Hypothalamus (tissue), 51 donors: ENCODE measurements around the gene ANKRD13B.
"Not testable (repeated sequence)": the region's sequence is repeated elsewhere in the genome, so short reads cannot be mapped to it uniquely, and the experiment has no call there.

Experiments
- DNase-seq, 51 donors: peaks; one replicate each; lab custom pipeline; 2025; lab: John Stamatoyannopoulos, UW

Gene ANKRD13B

DNA sequence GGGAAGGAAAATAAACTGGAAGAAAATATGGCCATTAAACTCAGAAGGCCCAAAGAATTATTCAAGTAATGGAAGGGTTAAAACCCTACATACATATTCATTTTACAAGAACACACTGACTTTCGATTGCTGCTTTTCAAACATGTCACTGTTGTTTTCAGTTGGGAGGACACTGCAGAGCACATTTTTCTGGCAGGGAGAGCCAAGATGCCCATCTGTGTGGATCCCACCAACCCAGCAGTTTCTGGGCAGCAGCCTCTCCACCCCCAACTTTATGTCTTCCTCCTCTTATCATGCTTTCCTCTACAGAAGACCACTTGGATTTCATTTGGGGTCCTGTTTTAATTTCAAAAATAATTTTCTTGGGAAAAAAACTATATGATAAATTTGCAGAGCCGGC lies 36.9 kb downstream of the ANKRD13B start:
- no peak for DNase-seq

DNA sequence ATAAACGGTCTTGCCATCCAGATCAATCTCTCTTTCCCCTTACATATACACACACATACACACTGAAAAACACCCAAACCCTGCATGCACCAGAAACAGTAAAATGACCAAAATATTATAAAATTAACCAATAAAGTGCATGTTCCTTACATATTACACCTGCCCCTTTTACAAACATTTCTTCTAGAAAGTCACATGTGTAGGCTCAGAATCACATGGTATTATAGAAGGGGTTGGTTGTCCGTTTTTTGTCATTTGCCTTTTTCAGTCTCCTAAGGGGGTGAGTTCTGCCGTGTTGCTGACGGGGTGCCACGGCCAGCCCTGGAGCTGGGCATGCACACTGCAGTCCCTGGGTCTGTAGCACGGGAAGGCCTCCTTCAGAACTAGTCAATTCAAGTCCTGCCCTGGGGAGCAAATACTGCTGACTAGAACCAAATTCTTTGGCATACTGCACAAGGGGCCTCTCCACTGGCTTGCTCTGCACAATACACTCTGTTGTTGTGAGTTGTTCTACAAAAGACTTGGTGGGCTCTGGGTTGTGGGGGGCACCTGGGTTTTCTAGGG lies 37.8 kb downstream of the ANKRD13B start:
- no peak for DNase-seq

GRCh38 chr17:29633886-29634285 lies 41.0 kb downstream of the ANKRD13B start:
- DNase-seq, result peak in 1 of 51 donors; percentile 8

GRCh38 chr17:29640413-29640812 lies 47.5 kb downstream of the ANKRD13B start:
- no peak for DNase-seq

- DNase-seq, result no peak
Measured at GRCh38 chr17:29640981-29641642, 48.2 kb downstream of the ANKRD13B start.

DNA sequence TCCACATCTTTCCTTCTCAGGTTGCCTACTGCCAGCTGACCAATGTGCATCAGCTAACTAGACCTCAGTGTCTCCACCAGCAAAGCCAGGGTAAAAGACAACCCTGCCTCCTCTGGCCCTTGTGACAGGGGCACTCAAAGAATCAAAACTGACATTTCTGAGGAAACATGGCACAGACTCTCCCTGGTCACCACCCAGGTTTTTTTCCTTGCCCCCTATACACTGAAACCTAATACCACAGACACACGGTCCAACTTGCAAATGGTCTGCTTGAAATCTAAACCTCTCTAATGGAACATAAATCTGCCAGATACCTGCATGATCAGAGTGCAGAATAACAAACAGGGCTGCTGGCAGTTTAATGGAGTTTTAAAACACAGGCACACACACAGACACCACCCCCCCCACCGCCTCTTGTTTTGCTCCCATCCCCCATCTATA lies 49.3 kb downstream of the ANKRD13B start:
- no peak for DNase-seq

DNA sequence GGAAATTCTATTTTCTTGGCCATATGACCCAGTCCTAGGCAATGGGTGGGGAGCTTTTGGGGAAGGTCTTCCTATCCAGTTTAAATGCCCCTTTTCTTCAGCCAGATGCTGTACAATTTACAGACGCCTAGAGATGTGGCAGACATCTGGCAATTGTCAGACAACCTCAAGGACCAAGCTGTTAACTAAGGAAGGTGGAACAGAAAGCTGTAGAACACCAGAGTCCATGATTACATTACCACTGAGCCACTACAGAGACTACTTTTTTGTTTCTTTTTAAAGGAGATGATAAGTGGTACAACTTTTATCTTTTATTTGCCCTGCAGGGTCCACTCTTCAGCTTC lies 50.9 kb downstream of the ANKRD13B start:
- no peak for DNase-seq

GRCh38 chr17:29645515-29646051 lies 52.7 kb downstream of the ANKRD13B start:
- DNase-seq, result peak in 1 of 51 donors; percentile 18

- DNase-seq, result no peak
Measured at GRCh38 chr17:29648005-29648404, 55.1 kb downstream of the ANKRD13B start.

- no peak for DNase-seq
Measured at GRCh38 chr17:29649359-29649758, 56.4 kb downstream of the ANKRD13B start.

DNA sequence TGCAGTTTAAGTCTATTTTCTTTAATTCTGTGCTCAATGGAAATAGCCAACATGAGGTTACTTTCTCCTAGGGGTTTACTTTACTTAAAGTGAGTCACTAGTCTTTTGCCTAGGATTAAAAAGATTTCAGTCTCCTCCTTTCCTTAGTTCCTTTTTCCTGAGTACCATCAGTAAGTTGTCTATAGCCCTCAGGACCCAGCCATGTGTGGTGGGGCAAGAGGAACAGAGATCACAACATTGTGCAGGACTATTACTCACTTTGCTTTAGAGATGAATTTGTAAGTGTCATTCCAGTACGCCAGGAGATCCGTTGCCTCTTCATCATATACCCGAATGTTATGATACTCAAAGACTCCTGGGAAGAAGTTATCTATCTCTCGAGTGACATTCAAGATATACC lies 57.5 kb downstream of the ANKRD13B start:
- no peak for DNase-seq

- not testable (repeated sequence) for DNase-seq
Measured at GRCh38 chr17:29651913-29652312, 59.0 kb downstream of the ANKRD13B start.

DNA sequence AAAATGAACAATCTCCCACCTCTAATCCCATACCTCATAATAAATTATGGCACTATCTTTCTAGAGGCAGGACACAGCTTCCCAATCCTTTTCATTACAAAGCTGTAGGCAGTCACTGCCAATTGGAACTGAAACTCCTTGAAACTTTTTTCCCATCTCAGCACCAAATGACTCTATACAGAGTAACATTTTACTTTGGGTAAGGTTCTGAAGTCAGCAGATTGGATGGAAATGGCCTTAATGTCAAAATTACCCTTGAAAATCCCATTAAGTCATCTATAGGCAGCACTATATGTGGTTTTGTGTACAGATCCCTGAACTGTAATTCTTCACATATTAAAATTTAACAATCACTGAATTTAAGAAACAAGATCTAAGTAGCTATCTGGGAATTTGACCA lies 60.0 kb downstream of the ANKRD13B start:
- DNase-seq, result no peak

DNA sequence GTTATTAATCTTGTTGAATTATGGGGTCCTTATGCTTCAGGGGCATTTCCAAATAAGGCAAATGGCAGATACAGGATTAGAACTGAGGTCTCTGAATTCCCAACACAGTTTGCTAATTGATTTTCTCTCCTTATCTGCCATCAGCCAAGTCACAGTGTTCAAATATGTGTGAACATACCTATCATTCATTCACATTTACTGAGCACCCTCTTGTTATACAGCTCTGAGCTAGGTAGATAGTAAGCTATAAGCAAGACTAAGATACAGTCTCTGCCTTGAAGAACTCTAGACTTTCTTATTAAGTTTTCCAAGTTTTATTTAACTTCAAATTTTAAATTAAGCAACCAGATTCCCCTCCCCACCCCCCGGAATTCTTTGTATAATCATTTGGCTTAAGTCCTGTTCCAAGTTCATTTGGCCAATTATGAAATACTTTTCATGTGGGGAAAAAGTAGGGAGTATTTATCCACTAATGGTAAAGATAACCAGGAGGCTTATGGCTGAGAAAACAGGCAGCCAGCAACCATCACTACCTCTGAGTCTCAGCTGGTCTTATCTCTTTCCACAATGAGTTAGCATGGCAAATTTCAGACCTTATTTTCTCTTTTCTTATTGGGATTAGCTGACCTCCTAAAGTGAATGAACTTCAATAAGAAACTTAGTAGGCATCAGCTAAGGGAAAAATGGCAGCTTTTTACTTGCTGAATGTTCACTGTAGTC lies 61.2 kb downstream of the ANKRD13B start:
- no peak for DNase-seq

DNA sequence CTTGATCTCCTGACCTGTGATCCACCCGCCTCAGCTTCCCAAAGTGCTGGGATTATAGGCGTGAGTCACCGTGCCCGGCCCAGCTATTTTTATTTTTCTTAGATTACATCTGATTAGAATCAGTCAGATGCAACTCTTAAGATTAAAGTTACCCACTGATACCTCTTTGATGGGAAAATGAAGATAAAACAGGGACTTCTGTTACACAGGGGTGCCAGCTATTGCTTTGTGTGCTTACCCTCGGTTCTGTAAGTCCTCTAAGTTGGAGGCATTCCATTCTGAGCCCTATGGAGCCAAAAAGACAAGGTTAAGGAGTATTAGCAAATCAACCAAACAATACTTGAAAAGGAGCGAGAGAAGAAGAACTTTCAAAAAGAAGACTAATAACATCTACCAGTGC lies 62.4 kb downstream of the ANKRD13B start:
- no peak for DNase-seq

GRCh38 chr17:29659155-29659554 lies 66.2 kb downstream of the ANKRD13B start:
- DNase-seq, result no peak

- DNase-seq, result no peak
Measured at GRCh38 chr17:29661213-29661612, 68.3 kb downstream of the ANKRD13B start.

DNA sequence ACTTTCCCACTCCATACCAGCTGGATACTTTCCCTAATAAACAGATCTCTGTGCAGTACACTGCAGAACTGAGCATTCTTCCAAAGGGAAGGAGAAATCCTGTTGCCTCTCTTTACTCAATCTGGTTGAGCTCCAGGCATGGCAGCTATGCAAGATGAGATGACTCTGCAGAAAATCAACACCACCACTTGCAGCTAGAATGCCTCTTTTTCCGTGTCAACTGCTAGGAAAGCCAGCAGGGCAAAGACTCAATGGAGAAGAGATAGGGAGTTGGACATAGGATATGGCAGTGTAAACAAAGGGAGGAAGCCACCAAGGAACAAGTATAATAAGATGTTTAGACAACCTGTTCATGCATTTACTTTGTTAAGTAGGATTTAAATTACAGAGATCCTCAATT lies 70.2 kb downstream of the ANKRD13B start:
- peak in 1 of 51 donors; percentile 20 for DNase-seq
